ENCODE results near the gene NMB.

NMB gene

DNA sequence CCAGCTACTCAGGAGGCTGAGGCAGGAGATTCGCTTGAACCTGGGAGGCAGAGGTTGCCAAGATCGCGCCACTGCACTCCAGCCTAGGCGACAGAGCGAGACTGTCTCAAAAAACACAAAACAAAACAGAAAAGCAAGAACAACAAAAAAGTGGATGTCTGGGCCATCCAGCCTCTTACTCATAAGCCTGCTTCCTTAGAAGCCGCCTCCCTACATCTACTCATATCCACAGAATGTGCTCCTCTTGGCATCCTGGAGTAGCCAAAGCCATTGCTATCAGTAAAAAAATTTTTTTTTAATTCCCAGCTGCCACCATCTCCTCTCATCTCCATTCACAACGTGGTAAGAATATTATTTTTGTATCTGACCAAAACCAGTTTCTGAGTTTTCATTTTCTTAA lies 46.4 kb downstream of the NMB start:
- DNase-seq (ENCODE audit: low read depth), result no peak

DNA sequence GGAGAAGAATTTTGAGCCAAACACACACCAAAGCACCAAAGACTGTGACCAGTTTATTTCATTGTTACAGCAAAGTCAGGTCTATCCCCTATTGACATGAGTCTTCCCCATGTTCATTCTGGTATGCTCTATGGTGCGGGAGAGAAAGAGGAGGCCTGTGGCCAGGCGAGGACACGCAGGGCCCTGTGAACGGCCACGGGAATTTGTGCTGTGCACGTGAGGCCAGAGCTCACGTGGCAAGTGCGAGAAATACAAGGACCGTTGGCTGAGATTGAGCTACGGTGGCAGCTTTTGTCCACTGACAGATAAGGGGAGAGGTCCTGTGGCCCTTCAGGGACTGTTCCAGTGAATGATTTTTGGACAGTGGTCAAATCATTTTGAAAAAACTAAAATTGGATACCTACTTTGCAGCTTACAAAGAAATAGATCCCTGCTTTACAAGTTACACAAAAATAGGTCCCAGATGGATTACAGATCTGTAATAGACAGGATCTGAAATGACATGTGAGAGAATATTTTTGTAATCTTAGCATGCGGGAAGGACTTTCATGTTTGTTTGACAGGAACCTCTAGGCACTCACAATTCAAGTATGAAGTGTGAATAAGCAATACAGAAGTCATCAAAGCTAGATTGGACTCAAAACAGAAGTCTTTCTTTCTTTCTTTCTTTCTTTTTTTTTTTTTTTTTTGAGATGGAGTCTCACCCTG lies 48.0 kb downstream of the NMB start:
- no peak for DNase-seq (ENCODE audit: low read depth)

DNA sequence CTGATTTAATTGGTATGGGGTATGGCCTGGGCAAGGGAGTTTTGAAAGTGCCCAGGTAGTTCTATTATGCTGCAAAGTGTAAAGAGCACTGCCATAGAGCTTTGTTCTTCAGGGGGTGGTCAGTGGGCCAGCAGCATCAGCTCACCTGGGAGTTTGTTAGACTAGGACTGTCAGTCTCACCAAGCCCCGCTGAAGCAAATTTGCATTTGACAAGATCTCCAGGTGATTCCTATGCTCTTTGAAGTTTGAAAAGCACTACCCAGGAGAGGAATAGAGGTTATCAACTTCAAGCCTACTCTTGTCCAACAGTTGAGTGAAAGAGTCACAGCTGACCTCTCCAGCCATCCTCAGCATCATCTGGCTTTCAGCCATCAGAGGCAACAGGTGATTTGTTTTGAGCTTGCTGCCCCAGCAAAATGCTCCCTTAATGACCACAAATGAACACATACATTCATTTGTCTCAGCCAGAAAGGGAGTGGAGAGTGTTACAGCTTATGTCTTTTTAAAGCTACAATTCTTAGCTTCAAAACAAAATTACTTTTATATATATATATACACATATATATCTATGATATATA lies 49.2 kb downstream of the NMB start:
- no peak for DNase-seq (ENCODE audit: low read depth)

DNA sequence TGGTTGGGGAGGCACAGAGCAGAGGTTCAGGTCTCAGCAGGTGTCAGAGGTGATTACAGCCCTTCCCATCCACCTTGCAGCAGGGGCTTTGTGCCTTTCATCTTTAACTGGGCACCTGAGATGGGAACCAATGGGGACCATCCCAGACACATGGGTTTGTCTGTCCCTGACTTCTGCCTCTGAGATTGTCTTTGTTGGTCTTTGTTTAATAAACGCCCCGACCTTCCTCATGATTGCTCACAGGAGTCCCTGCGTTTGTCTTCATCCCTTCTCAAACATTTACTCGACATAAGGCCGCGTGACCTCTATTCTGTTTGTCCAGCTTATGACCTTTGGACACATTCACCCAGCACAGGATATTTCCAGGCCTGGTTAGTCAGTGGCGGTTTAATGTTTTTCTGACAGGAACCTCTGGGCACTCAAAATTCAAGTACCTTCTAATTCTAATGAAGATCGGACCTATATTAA lies 51.3 kb downstream of the NMB start:
- DNase-seq (ENCODE audit: low read depth), result no peak

- no peak for DNase-seq (ENCODE audit: low read depth)
Observed at GRCh38 chr15:84605554-84605882, 52.5 kb downstream of the NMB start.
